C1 segment of cervical spinal cord (tissue), 14 donors: ENCODE measurements around the gene PLXNB3.
A peak's percentile ranks its signal among the peaks of the same experiment; 100 is the strongest.
"Not testable (repeated sequence)": the region's sequence is repeated elsewhere in the genome, so short reads cannot be mapped to it uniquely, and the experiment has no call there.

Source experiments
- DNase-seq, 14 donors: peaks; one replicate each; lab custom pipeline; 2025; lab: John Stamatoyannopoulos, UW

The PLXNB3 gene

DNA sequence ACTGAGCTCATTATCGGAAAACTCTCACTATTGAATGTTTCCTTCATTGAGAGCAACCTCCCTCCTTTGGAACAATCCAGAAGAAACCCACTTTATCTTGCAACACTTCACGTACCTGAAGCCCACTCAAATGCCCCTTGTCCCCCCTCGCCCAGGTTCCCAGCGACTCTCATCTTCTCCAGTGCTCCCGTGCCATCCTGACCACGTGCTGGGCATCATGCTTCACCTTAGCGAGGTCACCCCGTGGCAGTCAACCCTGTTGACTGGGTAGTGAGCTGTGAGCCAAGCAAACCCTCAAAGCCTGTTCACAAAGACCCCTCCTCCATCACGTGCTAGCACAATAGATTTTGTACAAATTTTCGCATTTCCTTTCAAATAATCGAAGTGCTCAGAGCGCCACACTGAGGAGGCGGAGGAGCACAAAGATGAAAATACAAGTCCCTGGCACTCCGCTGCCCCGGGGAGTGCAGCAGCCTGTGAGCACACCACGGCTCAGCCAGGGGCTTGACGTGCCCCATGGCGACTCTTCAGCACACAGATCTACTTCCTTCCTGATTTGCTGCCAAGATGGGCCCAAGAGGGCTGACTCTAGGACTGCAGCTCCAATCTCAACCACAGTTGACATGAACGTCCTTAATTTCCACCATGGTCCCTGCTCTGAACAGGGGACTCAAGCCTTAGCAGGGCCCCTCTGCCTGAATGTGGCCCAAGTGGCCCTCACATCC is 50.7 kb downstream of the PLXNB3 start:
- no peak for DNase-seq

DNA sequence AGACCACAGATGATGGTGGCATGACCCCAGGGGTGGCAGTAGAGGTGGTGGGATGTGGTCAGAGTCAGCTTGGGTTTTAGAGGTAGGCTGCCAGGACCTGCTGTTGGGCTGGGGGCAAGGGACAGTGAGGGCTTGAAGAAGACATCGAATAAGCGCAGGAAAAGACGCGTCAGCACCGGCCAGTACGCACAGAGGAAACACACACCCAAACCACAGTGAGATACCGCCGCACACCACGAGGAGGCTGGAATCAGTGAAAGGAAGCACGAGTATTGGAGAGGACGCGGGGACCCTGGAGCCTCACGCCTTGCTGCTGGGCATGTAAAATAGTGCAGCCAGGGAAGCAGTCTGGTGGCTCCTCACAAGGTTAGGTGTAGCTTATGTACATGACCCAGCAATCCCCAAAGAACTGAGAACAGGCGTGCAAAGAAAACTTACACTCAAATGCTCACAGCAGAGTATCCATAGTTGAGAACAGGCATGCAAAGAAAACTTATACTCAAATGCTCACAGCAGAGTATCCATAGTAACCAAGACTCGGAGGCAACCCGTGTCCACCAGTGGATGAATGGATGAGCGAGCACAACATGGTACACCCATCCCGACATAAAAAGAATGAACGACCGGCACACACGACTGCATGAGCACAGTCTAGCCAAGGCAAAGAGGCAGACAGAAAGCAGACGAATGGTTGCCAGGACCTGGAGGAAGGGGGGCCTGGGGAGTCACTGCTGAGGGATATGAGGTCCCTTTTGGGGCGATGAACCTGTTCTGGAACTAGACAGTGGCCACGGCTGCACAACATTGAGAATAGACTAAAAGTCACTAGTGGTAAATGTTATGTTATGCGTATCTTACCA is 53.0 kb downstream of the PLXNB3 start:
- no peak for DNase-seq

DNA sequence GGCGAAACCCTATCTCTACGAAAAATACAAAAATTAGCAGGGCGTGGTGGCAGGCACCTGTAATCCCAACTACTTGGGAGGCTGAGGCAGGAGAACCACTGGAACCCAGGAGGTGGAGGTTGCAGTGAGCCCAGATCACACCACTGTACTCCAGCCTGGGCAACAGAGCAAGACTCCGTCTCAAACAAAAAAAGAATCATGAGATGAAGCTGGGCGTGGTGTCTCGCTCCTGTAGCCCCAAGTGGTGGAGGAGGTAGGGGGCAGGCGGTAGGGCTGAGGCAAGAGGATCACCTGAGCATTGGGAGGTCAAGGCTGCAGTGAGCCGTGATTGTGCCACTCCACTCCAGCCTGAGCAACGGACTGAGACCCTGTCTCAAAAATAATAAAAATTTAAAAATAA is 54.0 kb downstream of the PLXNB3 start:
- DNase-seq, result not testable (repeated sequence)

- peak in 1 of 14 donors; percentile 30 for DNase-seq
Measured at GRCh38 chrX:153818571-153819383, 54.7 kb downstream of the PLXNB3 start.

DNA sequence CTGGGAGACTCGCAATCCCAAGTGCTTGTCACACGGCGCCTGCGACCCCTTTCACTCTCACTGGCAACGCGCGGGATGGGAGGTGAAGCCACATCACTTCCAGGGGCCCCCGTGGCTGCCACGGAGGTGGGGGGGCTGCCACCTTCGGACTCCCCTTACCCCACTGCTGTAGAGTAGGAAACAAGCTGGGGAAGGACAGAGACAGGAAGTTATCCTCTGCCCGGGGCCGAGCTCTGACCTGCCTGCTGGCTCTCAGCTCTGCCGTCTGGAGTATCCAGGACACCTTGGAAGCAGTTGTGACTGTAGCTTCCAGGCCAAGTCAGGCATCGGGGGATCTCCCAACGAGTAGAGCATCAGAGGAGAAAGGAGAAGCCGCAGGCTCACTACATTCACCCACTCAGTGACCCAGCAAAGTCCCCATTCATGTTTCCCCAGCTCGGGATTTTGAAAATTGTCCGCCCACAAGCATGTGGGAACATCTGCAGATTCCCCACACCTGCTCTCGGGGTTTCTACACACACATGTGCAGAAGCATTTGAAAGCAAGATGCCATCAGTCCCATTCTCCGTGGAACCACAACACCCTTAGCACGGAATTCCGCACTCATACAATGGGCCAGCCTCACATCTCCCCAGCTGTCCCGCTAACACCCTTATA is 55.5 kb downstream of the PLXNB3 start:
- no peak for DNase-seq

- no peak for DNase-seq
Measured at GRCh38 chrX:153820601-153821000, 56.6 kb downstream of the PLXNB3 start.

GRCh38 chrX:153821066-153821465 is 57.0 kb downstream of the PLXNB3 start:
- DNase-seq, result no peak

DNA sequence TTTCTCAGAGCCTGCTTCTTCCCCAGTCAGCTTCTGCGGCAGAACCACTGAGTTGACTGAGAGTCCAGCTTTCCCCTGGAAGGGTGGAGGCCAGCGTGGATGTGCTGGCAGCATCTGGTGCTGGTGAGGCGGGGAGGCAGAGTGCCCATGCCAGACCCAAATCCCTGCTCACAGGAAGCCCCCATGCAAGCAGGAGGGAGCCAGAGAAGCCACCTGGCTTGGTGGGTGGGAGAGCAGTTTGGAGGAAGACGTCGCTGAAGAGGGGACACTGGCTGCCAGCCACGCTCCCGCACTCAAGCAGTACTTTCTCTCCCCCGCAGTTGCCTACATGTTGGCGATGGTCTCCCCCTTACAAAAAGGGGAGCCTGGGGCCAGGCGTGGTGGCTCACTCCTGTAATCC is 60.3 kb downstream of the PLXNB3 start:
- DNase-seq, result no peak

GRCh38 chrX:153825042-153825441 is 61.0 kb downstream of the PLXNB3 start:
- DNase-seq, result no peak
